HUES48 (cell line): ENCODE measurements around the gene RIMBP2.

Experiments
- H3K27ac ChIP-seq: one replicate; pipeline ENCODE4 v1.7.0; 2013; ENCODE audit warnings: low read depth, low read length, inconsistent platforms
- H3K27me3 ChIP-seq: 2 replicates; pipeline ENCODE4 v1.6.1; 2013; ENCODE audit warnings: mild to moderate bottlenecking, low read length; ENCODE audit not compliant: control insufficient read depth, insufficient read depth
- H3K36me3 ChIP-seq: 2 replicates; pipeline ENCODE4 v1.6.1; 2013; ENCODE audit warnings: low read length; ENCODE audit not compliant: control insufficient read depth, insufficient read depth
- H3K4me1 ChIP-seq: 2 replicates; pipeline ENCODE4 v1.6.1; 2013; ENCODE audit warnings: mild to moderate bottlenecking, low read length; ENCODE audit not compliant: control insufficient read depth, insufficient read depth
- H3K4me3 ChIP-seq: 2 replicates; pipeline ENCODE4 v1.5.1; 2013; ENCODE audit warnings: mild to moderate bottlenecking, low read depth, low read length
- H3K9ac ChIP-seq: 2 replicates; pipeline ENCODE4 v1.6.1; 2013; ENCODE audit warnings: mild to moderate bottlenecking, low read depth, low read length, moderate library complexity
- H3K9me3 ChIP-seq: 2 replicates; pipeline ENCODE4 v1.6.1; 2013; ENCODE audit warnings: low read length; ENCODE audit not compliant: control insufficient read depth, insufficient read depth

Gene RIMBP2

DNA sequence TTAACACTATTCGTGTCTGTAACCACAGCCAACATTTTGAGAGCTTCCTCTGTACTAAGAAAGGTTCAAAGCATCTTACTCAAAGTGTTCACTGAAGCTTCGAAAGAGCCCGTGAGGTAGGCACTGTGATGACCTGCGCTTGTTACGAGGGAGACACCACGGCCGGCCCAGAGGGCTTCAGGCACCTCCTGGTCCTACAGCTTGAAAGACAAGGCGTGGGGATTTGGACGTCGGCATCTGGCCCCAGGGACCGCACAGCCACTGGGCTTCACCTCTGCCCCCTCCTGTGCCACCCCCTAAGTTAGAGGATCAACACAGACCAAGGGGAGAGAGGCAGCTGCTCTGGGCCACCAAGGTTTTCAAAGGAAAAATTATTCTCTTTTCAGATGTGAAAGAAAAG, 75.6 kb downstream of the RIMBP2 start:
- Histone ChIP-seq H3K4me3 (no peak overlapping the region), H3K4me1 (no peaks in the 10 kb centered on the region), H3K9ac (no peak overlapping the region), H3K27ac (no peak overlapping the region), H3K27me3 (0 out of 2 replicates have a peak, but pooled peaks cover 2% of the 10 kb centered on the region), H3K36me3 (no peaks in the 10 kb centered on the region), H3K9me3 (no peaks in the 10 kb centered on the region)

DNA sequence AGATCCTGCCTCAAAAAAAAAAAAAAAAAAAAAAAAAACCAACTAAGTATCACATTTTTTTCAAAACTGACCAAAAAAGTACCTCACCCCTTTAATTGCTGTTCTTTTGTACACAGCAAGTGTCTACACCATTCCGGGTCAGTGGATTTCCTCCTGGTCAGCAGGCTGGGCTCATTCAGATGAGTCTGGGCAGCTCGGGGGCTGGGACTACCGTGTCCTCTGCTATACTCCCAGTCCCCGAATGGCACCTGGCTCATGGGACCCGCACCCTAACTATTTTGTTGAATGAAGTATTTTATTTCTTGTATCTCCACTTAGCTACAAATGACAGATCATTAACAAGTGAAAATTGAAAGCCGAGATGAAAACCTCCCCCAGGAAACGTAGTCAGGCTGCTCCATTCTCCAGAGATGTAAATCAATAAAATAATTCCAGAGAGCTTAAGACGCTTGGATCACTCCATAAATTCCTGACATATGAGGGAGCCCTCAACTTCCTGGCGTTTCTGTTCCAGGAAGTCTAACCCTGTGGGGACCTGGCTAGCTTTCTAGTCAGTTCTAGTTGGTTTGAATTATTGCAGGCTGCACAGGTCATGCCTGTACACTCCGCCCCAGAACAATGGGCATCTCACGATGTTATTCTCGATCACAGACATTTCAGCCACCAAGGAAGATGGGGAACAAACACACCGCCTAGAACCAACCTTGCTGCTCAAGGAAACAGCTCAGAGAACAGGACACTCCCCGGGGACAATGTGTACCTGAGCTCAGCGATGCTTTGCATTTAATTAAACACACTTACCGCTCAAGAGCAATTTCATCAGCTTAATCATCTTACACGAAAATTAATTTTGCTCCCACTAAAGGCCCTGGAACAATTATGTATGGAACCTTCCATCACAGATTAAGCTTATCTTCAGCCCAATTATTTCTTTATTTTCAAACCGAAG, 76.3 kb downstream of the RIMBP2 start:
- Histone ChIP-seq H3K4me3 (no peak overlapping the region), H3K36me3 (no peaks in the 10 kb centered on the region), H3K27ac (no peak overlapping the region), H3K4me1 (no peaks in the 10 kb centered on the region; the same call in 1 of the 2 replicates), H3K27me3 (0 out of 2 replicates have a peak, but pooled peaks cover 7% of the 10 kb centered on the region), H3K9ac (no peak overlapping the region), H3K9me3 (no peaks in the 10 kb centered on the region)

DNA sequence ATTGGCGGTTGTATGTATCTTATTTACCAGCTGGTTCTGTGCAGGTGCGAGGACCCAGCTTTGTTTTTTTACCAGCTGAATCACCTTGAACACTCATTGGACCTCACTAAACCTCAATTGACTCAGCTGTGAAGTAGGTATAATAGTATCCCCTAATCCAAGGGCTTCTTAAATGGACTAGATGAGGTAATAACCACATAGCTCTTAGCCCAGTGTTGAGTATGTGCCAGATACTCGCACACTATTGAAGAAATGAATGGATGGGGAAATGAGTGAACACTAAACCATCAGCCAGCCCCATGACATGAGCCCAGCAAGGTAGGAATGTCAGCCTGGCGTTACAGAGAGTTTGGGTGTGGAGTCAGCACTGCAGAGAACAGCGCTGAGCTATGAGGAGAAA, 79.7 kb downstream of the RIMBP2 start:
- peaks cover 10% of the 10 kb centered on the region for H3K27me3 ChIP-seq
- no peak overlapping the region for H3K4me3 ChIP-seq
- H3K9me3 ChIP-seq, result no peaks in the 10 kb centered on the region
- H3K36me3 ChIP-seq, result no peaks in the 10 kb centered on the region
- peaks cover 18% of the 10 kb centered on the region for H3K4me1 ChIP-seq
- no peak overlapping the region for H3K27ac ChIP-seq
- H3K9ac ChIP-seq, result no peak overlapping the region

DNA sequence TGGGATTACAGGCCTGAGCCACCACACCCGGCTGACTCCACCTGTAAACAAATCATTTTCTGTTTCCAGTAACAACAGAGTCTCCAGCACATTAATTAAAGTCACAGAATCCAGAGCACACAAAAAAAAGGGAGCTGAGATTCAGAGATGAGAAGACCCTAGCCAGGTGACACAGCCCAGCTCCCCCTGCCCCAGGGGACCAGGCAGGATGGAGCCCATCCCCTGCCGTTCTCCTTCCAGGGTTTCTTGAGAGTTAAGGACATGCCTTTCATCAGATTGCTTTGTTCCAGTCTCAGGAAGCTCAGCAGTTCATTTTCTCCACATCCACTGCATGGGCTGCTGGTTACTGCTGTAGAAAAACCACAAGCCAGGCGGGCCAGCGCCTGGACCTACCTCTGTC, 81.2 kb downstream of the RIMBP2 start:
- Histone ChIP-seq H3K27me3 (peaks cover 10% of the 10 kb centered on the region), H3K27ac (no peak overlapping the region), H3K4me1 (peaks cover 18% of the 10 kb centered on the region)

DNA sequence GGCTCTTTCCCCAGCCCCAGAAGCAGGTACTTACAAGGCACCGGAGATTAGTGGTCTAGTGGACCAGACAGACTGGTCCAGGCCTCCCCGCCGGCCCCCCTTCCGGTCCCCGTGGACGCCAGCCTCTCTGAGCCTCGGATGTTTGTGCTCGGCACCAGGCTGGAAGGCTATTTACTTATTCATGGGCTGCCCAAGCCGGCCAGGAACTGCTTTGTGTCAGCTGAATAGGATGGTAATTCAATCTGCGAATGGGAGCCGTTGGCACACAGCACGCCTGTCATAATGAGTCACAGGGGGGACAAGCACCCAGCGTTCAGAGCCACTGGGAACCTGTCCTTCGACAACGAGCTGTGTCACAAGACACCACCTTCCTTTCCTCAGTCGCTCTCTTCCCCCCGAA, 82.3 kb downstream of the RIMBP2 start:
- no peaks in the 10 kb centered on the region for H3K9me3 ChIP-seq
- peaks cover 10% of the 10 kb centered on the region for H3K27me3 ChIP-seq
- peak overlapping the region; percentile 55 for H3K27ac ChIP-seq
- no peaks in the 10 kb centered on the region for H3K36me3 ChIP-seq
- H3K9ac ChIP-seq, result no peak overlapping the region
- H3K4me1 ChIP-seq, result peaks cover 18% of the 10 kb centered on the region
- no peak overlapping the region; the same call in 1 of the 2 replicates for H3K4me3 ChIP-seq

More for the DNA sequence above, 81.2 kb downstream of the RIMBP2 start:
- Histone ChIP-seq H3K4me3 (no peak overlapping the region), H3K9me3 (no peaks in the 10 kb centered on the region), H3K9ac (no peak overlapping the region), H3K36me3 (no peaks in the 10 kb centered on the region)

DNA sequence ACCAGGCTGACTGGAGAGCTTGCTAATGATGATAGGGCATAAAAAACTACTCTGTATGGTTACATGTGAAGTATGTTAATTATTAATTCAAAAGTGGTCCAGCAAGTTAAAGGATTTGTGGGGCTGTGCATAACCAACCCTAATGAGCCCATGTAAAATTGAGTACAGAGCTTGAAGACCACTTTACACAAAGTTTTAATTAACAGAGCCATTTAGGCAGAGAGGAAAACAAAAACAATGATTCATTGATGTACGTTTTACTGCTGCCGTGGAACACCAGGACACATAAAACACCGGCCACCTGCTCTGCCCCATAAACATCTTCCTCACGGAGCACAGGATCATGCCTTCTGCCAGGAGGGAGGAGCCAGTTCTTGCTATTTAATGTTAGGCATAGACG, 83.5 kb downstream of the RIMBP2 start:
- Histone ChIP-seq H3K9me3 (no peaks in the 10 kb centered on the region), H3K9ac (no peak overlapping the region), H3K4me3 (no peak overlapping the region), H3K27me3 (peaks cover 10% of the 10 kb centered on the region), H3K4me1 (peaks cover 18% of the 10 kb centered on the region), H3K36me3 (no peaks in the 10 kb centered on the region), H3K27ac (no peak overlapping the region)

DNA sequence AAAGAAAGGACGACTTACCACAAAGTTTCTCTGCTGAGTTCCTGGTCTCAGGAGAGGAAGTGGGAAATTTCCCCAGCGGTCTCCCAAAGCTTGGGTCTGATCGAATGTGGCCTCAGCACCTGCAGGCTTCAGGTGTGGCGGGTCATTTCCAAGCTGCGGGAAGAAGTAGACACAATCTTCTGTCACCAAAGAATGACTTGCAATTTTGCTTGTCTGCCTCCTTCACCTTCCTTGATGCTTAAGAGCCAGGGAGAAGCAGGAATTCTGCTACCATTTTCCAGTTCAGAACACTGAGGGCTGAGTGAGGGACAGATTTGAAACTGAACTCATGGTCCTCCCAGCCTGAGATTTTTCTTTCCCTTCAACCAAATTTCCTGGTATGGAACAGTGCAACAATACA, 87.8 kb downstream of the RIMBP2 start:
- no peak overlapping the region for H3K27ac ChIP-seq
- H3K36me3 ChIP-seq, result no peaks in the 10 kb centered on the region
- H3K9ac ChIP-seq, result no peak overlapping the region
- H3K27me3 ChIP-seq, result no peaks in the 10 kb centered on the region; the same call in 1 of the 2 replicates
- H3K9me3 ChIP-seq, result no peaks in the 10 kb centered on the region
- H3K4me1 ChIP-seq, result peaks cover 6% of the 10 kb centered on the region
- H3K4me3 ChIP-seq, result no peak overlapping the region

DNA sequence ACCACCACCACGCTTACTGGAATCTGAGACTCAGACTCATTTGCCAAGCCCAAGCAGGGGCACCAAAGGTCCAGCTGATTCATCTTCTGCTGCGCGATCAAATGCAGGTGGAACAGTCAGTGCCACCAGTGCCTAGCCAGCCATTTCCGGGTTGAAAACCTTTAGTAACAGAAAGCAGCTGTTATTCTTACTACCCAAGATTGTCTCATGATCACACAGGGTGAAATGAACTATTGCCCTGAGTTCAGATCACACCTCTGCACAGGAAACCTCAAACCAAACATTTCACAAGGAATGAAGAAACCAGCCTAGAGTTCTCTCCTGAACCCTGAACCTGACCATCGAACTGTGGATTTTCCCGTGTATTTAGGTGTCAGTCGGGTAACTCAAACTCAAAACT, 88.9 kb downstream of the RIMBP2 start:
- H3K9ac ChIP-seq, result no peak overlapping the region
- H3K27me3 ChIP-seq, result no peaks in the 10 kb centered on the region
- no peaks in the 10 kb centered on the region for H3K4me1 ChIP-seq

DNA sequence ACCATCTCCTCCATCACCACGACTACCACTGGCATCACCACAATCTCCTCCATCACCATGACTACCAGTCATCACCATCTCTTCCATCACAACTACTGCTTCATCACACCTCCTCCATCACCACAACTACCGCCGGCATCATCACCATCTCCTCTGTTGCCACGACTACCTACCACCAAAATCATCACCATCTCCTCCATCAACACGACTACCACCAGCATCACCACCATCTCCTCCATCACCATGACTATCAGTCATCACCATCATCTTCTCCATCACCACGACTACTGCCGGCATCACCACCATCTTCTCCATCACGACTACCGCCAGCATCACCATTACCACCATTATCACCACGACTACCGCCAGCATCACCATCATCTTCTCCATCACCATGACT, 89.5 kb downstream of the RIMBP2 start:
- Histone ChIP-seq H3K9me3 (no peaks in the 10 kb centered on the region), H3K4me1 (no peaks in the 10 kb centered on the region), H3K27ac (no peak overlapping the region), H3K9ac (no peak overlapping the region), H3K36me3 (no peaks in the 10 kb centered on the region), H3K27me3 (no peaks in the 10 kb centered on the region), H3K4me3 (no peak overlapping the region)

More for the DNA sequence above, 88.9 kb downstream of the RIMBP2 start:
- no peak overlapping the region for H3K27ac ChIP-seq
- H3K36me3 ChIP-seq, result no peaks in the 10 kb centered on the region
- no peaks in the 10 kb centered on the region for H3K9me3 ChIP-seq
- no peak overlapping the region for H3K4me3 ChIP-seq

DNA sequence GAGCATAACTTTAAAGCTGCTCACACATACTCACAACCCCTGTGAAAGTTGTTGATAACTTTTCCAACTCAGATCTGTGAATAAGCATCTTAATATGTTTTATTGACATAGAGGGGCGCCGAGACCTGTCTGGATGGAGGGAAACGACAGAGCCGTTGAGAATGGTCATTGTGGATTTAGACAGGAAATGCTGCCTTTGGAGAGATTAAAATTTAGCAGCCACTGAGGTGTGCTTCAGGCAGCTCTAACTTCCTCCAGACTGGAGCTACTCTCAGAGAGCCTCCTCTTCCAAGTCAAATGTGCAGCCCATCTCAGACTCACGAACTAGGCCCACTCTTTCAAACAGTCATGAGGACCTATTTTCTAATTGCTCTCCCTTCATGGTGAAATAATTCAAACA, 90.9 kb downstream of the RIMBP2 start:
- no peaks in the 10 kb centered on the region for H3K27me3 ChIP-seq
- H3K36me3 ChIP-seq, result no peaks in the 10 kb centered on the region
- no peak overlapping the region for H3K27ac ChIP-seq
- no peaks in the 10 kb centered on the region for H3K4me1 ChIP-seq
- H3K9me3 ChIP-seq, result no peaks in the 10 kb centered on the region
- no peak overlapping the region for H3K9ac ChIP-seq
- H3K4me3 ChIP-seq, result no peak overlapping the region

DNA sequence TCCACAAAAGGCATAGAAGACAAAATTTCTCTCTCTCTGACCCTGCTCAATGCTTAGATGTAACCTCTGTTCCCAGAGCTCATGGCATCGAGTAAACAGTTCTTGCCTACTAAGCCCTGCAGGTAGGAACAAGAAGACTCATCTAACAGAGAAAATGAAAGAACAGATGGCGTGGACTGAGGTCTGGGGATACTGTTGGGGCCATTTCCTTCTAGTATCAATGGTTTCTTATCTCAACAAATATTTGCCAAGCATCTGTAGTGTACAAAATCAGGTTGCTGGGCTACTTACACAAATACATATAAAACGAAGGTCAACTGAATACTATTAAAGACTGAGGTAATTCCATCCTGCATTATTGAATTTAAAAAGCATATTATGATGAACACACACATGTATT, 93.3 kb downstream of the RIMBP2 start:
- Histone ChIP-seq H3K4me1 (no peaks in the 10 kb centered on the region), H3K9ac (no peak overlapping the region), H3K27me3 (no peaks in the 10 kb centered on the region), H3K9me3 (no peaks in the 10 kb centered on the region), H3K4me3 (no peak overlapping the region), H3K36me3 (no peaks in the 10 kb centered on the region), H3K27ac (no peak overlapping the region)
